ENCODE measurements around the gene EREG. TPM values are rescaled to one million over a fixed set of nuclear protein-coding genes. Genes with fewer than 3 reads are reported as not detected.

Gene EREG
- total RNA-seq, 4 donors from 2014 or later = 9.4 to 63.8 (median 31.6) TPM

- WGBS = 68% methylated on average over 6 of the region's 6 CpGs
- TF ChIP-seq CTCF (IDR thresholded peaks at IDR 0.05) = no peak
- TF ChIP-seq POLR2AphosphoS5 (IDR thresholded peaks at IDR 0.05) = no peak
- TF ChIP-seq EP300 (IDR thresholded peaks at IDR 0.05) = no peak
- no peak for TF ChIP-seq POLR2A (IDR thresholded peaks at IDR 0.05)
- no peaks in the 10 kb centered on the region for H3K9me3 ChIP-seq
- no peaks in the 10 kb centered on the region for H3K36me3 ChIP-seq
- H3K4me1 ChIP-seq = peaks cover 7% of the 10 kb centered on the region
- H3K27ac ChIP-seq = no peak overlapping the region
- DNase-seq (ENCODE audit: low spot score in 2 of 2) = no peak
- H3K27me3 ChIP-seq = no peaks in the 10 kb centered on the region
- H3K4me3 ChIP-seq = no peak overlapping the region
Observed at GRCh38 chr4:74418063-74418670, 53.2 kb downstream of the EREG start.

- H3K36me3 ChIP-seq = no peaks in the 10 kb centered on the region
- H3K27ac ChIP-seq = no peak overlapping the region
- no peaks in the 10 kb centered on the region for H3K9me3 ChIP-seq
- no peak for TF ChIP-seq CTCF (IDR thresholded peaks at IDR 0.05)
- TF ChIP-seq POLR2AphosphoS5 (IDR thresholded peaks at IDR 0.05) = no peak
- TF ChIP-seq EP300 (IDR thresholded peaks at IDR 0.05) = no peak
- TF ChIP-seq POLR2A (IDR thresholded peaks at IDR 0.05) = no peak
- DNase-seq (ENCODE audit: low spot score in 2 of 2) = no peak
- no peak overlapping the region for H3K4me3 ChIP-seq
- WGBS = 93% methylated on average over 5 of the region's 5 CpGs
- H3K27me3 ChIP-seq = no peaks in the 10 kb centered on the region
- peaks cover 4% of the 10 kb centered on the region for H3K4me1 ChIP-seq
Observed at GRCh38 chr4:74420863-74421262, 55.9 kb downstream of the EREG start.

- no peak for DNase-seq (ENCODE audit: low spot score in 2 of 2)
Observed at GRCh38 chr4:74423104-74423503, 58.2 kb downstream of the EREG start.

GRCh38 chr4:74424111-74424510 is 59.2 kb downstream of the EREG start:
- H3K4me3 ChIP-seq = no peak overlapping the region
- H3K27me3 ChIP-seq = no peaks in the 10 kb centered on the region
- TF ChIP-seq CTCF (IDR thresholded peaks at IDR 0.05) (no peak), POLR2A (IDR thresholded peaks at IDR 0.05) (no peak), POLR2AphosphoS5 (IDR thresholded peaks at IDR 0.05) (no peak)
- DNase-seq (ENCODE audit: low spot score in 2 of 2) = no peak
- 89% methylated on average over 2 of the region's 2 CpGs for WGBS
- H3K27ac ChIP-seq = no peak overlapping the region
- no peaks in the 10 kb centered on the region for H3K4me1 ChIP-seq
- H3K9me3 ChIP-seq = no peaks in the 10 kb centered on the region
- no peaks in the 10 kb centered on the region for H3K36me3 ChIP-seq

More at GRCh38 chr4:74423104-74423503, 58.2 kb downstream of the EREG start:
- Histone ChIP-seq H3K4me3 (no peak overlapping the region), H3K27ac (no peak overlapping the region), H3K9me3 (no peaks in the 10 kb centered on the region), H3K4me1 (peaks cover 4% of the 10 kb centered on the region), H3K27me3 (no peaks in the 10 kb centered on the region), H3K36me3 (no peaks in the 10 kb centered on the region)
- no peak for TF ChIP-seq CTCF (IDR thresholded peaks at IDR 0.05)
- TF ChIP-seq POLR2AphosphoS5 (IDR thresholded peaks at IDR 0.05) = no peak
- no peak for TF ChIP-seq POLR2A (IDR thresholded peaks at IDR 0.05)
- no peak for TF ChIP-seq EP300 (IDR thresholded peaks at IDR 0.05)
- WGBS = 12% methylated on average over 1 of the region's 1 CpG

- Histone ChIP-seq H3K27ac (no peak overlapping the region), H3K27me3 (no peaks in the 10 kb centered on the region), H3K4me3 (no peak overlapping the region), H3K36me3 (no peaks in the 10 kb centered on the region), H3K4me1 (no peaks in the 10 kb centered on the region), H3K9me3 (no peaks in the 10 kb centered on the region)
- DNase-seq (ENCODE audit: low spot score in 2 of 2) = no peak
- TF ChIP-seq POLR2A (IDR thresholded peaks at IDR 0.05) = no peak
- no peak for TF ChIP-seq POLR2AphosphoS5 (IDR thresholded peaks at IDR 0.05)
- no peak for TF ChIP-seq EP300 (IDR thresholded peaks at IDR 0.05)
- no peak for TF ChIP-seq CTCF (IDR thresholded peaks at IDR 0.05)
- 73% methylated on average over 1 of the region's 1 CpG for WGBS
Observed at GRCh38 chr4:74426101-74426500, 61.2 kb downstream of the EREG start.

Data from suprapubic skin (tissue), 4 donors.